A549 (cell line): ENCODE results near the gene HSD3B2. TPM values are rescaled to one million over a fixed set of nuclear protein-coding genes. Genes with fewer than 3 reads are reported as not detected.

ENCODE experiments used
- ATAC-seq, 2 experiments: fragments of 200-7000 bp in 1 of 2; fragments of >200 bp in 1 of 2; cut with Nextera tagmentation in 1 of 2; cut with Tn5 transposase in 1 of 2; 3 replicates each; pipeline versions ENCODE4 v1.8.0 to v1.9.1; 2018 to 2020; ENCODE audit warnings: mild to moderate bottlenecking in 1 of 2, moderate library complexity in 1 of 2
- CTCF ChIA-PET: fragments of 300-600 bp; sonication (Branson Sonifier 250); formaldehyde crosslinking; extraction: SDS; loops from one replicate; lab custom pipeline; 2021; ENCODE audit warnings: antibody characterized with exemption, inconsistent platforms; lab: Yijun Ruan, JAX
- POLR2A ChIA-PET: fragments of 350-600 bp; formaldehyde crosslinking; extraction: SDS; loops from one replicate; lab custom pipeline; 2021; ENCODE audit warnings: antibody characterized with exemption, inconsistent platforms; lab: Yijun Ruan, JAX
- DNase-seq, 2 experiments: peaks; one replicate each; pipeline versions ENCODE4 v3.0.0 to v3.0.0-alpha.2; 2011 to 2016; ENCODE audit warnings: low read depth in 1 of 2, low spot score in 1 of 2
- FAIRE-seq: peaks from 2 replicates; lab custom pipeline; 2011; peaks lifted over from hg19 to GRCh38; lab: Jason Lieb, UNC
- H3K27ac ChIP-seq, 2 experiments: fragments of >200 bp; sonication (Bioruptor Twin); formaldehyde crosslinking; 3 replicates each; pipeline ENCODE4 v1.5.1; 2016 to 2017
- H3K4me1 ChIP-seq: fragments of >200 bp; sonication (Bioruptor Twin); formaldehyde crosslinking; 3 replicates; pipeline ENCODE4 v1.6.1; 2016
- H3K4me2 ChIP-seq: fragments of >200 bp; sonication (Bioruptor Twin); formaldehyde crosslinking; 3 replicates; pipeline ENCODE4 v1.6.1; 2016
- H3K4me3 ChIP-seq: fragments of >200 bp; sonication (Bioruptor Twin); formaldehyde crosslinking; 3 replicates; pipeline ENCODE4 v1.5.1; 2016
- H3K9me3 ChIP-seq: fragments of >200 bp; sonication (Bioruptor Twin); formaldehyde crosslinking; 3 replicates; pipeline ENCODE4 v1.6.1; 2016
- ATOH8 ChIP-seq: fragments of 250-450 bp; sonication (Bioruptor Pico); IDR thresholded peaks from 2 replicates; pipeline ENCODE4 v1.5.0; 2020; ENCODE audit warnings: low read depth, mild to moderate bottlenecking, moderate library complexity
- BHLHE40 ChIP-seq: IDR thresholded peaks from 2 replicates; pipeline ENCODE4 v1.6.1; 2012; ENCODE audit warnings: low read depth, low read length, inconsistent platforms
- CBX2 ChIP-seq: fragments of 200-600 bp; sonication (generic); IDR thresholded peaks from 2 replicates; pipeline ENCODE4 v1.6.1; 2016; ENCODE audit warnings: low read depth, mild to moderate bottlenecking, borderline replicate concordance
- CBX8 ChIP-seq: fragments of 200-600 bp; sonication (generic); IDR thresholded peaks from 2 replicates; pipeline ENCODE4 v1.6.1; 2016
- CEBPB ChIP-seq, 2 experiments: fragments of >200 bp in 1 of 2; sonication (Bioruptor Twin) in 1 of 2; formaldehyde crosslinking in 1 of 2; IDR thresholded peaks; 2 replicates each; pipeline ENCODE4 v1.6.1; 2012 to 2016
- E2F6 ChIP-seq: IDR thresholded peaks from 2 replicates; pipeline ENCODE4 v1.6.1; 2012; ENCODE audit warnings: low read depth, borderline replicate concordance
- EHMT2 ChIP-seq: fragments of 200-600 bp; sonication (generic); IDR thresholded peaks from 2 replicates; pipeline ENCODE4 v1.6.1; 2016; ENCODE audit warnings: antibody characterized with exemption, low read depth, mild to moderate bottlenecking, moderate library complexity
- EP300 ChIP-seq, 2 experiments: fragments of >200 bp; sonication (Bioruptor Twin); formaldehyde crosslinking; IDR thresholded peaks; 2 replicates in 1 of 2; 3 replicates in 1 of 2; pipeline ENCODE4 v1.6.1; 2016 to 2017
- FOSB ChIP-seq: fragments of 250-450 bp; sonication (Bioruptor Pico); IDR thresholded peaks from 2 replicates; pipeline ENCODE4 v1.5.0; 2020; ENCODE audit warnings: mild to moderate bottlenecking, moderate library complexity
- FOSL2 ChIP-seq, 2 experiments: fragments of 450-650 bp in 1 of 2; fragments of >200 bp in 1 of 2; sonication (Bioruptor Twin) in 1 of 2; formaldehyde crosslinking; IDR thresholded peaks; 2 replicates each; pipeline versions ENCODE4 v1.5.0 to v1.6.1; 2016 to 2020; ENCODE audit warnings: mild to moderate bottlenecking in 1 of 2, moderate library complexity in 1 of 2
- GATA3 ChIP-seq: IDR thresholded peaks from 2 replicates; pipeline ENCODE4 v1.6.1; 2012; ENCODE audit warnings: borderline replicate concordance
- HEYL ChIP-seq: fragments of 250-450 bp; sonication (Bioruptor Pico); IDR thresholded peaks from 2 replicates; pipeline ENCODE4 v1.8.0; 2021; ENCODE audit warnings: mild to moderate bottlenecking, moderate library complexity
- HMGXB4 ChIP-seq: fragments of 250-450 bp; sonication (Bioruptor Pico); IDR thresholded peaks from 2 replicates; pipeline ENCODE4 v1.5.0; 2021; ENCODE audit warnings: mild to moderate bottlenecking, moderate library complexity, borderline replicate concordance
- HOXB13 ChIP-seq: fragments of 250-450 bp; sonication (Bioruptor Pico); IDR thresholded peaks from 2 replicates; pipeline ENCODE4 v1.5.0; 2020; ENCODE audit warnings: low read depth, mild to moderate bottlenecking, moderate library complexity
- HOXB5 ChIP-seq: fragments of 250-450 bp; sonication (Bioruptor Pico); IDR thresholded peaks from 2 replicates; pipeline ENCODE4 v1.5.0; 2020; ENCODE audit warnings: mild to moderate bottlenecking, moderate library complexity
- JUNB ChIP-seq: fragments of >200 bp; sonication (Bioruptor Twin); formaldehyde crosslinking; IDR thresholded peaks from 2 replicates; pipeline ENCODE4 v1.6.1; 2016
- KDM5A ChIP-seq: fragments of 200-600 bp; sonication (generic); IDR thresholded peaks from 2 replicates; pipeline ENCODE4 v1.6.1; 2016; ENCODE audit warnings: antibody characterized with exemption, mild to moderate bottlenecking
- MAX ChIP-seq: IDR thresholded peaks from 2 replicates; pipeline ENCODE4 v1.6.1; 2012
- MYC ChIP-seq: IDR thresholded peaks from 2 replicates; pipeline ENCODE4 v1.6.1; 2012; ENCODE audit warnings: mild to moderate bottlenecking, inconsistent platforms, low read length, improper control_type of control experiment, borderline replicate concordance
- NFE2L2 ChIP-seq: fragments of 150-350 bp; conservative IDR thresholded peaks from 2 replicates; pipeline ENCODE4 v1.6.1; 2014; ENCODE audit warnings: low read length
- NPAS2 ChIP-seq: fragments of 250-450 bp; sonication (Bioruptor Pico); IDR thresholded peaks from 2 replicates; pipeline ENCODE4 v1.8.0; 2022; ENCODE audit warnings: mild to moderate bottlenecking, moderate library complexity, borderline replicate concordance
- PBX3 ChIP-seq: IDR thresholded peaks from 2 replicates; pipeline ENCODE4 v1.6.1; 2012
- PHF8 ChIP-seq: fragments of 200-600 bp; sonication (generic); IDR thresholded peaks from 2 replicates; pipeline ENCODE4 v1.6.1; 2016; ENCODE audit warnings: low read depth, mild to moderate bottlenecking, antibody characterized with exemption, moderate library complexity, borderline replicate concordance
- RCOR1 ChIP-seq: fragments of 150-350 bp; IDR thresholded peaks from 2 replicates; pipeline ENCODE4 v1.6.1; 2014; ENCODE audit warnings: antibody characterized with exemption, low read length, low read depth
- RFX5 ChIP-seq: fragments of 450-650 bp; IDR thresholded peaks from 2 replicates; pipeline ENCODE4 v1.7.1; 2014; ENCODE audit warnings: antibody characterized with exemption, mild to moderate bottlenecking, moderate library complexity
- RNF2 ChIP-seq: fragments of 200-600 bp; sonication (generic); IDR thresholded peaks from 2 replicates; pipeline ENCODE4 v1.6.1; 2016; ENCODE audit warnings: low read depth, mild to moderate bottlenecking, antibody characterized with exemption, moderate library complexity, borderline replicate concordance
- SMC3 ChIP-seq: fragments of >200 bp; sonication (Bioruptor Twin); formaldehyde crosslinking; IDR thresholded peaks from 3 replicates; pipeline ENCODE4 v1.6.1; 2018; ENCODE audit warnings: inconsistent platforms
- TFCP2L1 ChIP-seq: fragments of 250-450 bp; sonication (Bioruptor Pico); IDR thresholded peaks from 2 replicates; pipeline ENCODE4 v1.5.0; 2021; ENCODE audit warnings: mild to moderate bottlenecking
- ZFP36 ChIP-seq: fragments of 450-650 bp; IDR thresholded peaks from 2 replicates; pipeline ENCODE4 v1.6.1; 2014; ENCODE audit warnings: borderline replicate concordance; ENCODE audit not compliant: partially characterized antibody
- ZNF302 ChIP-seq: fragments of 250-450 bp; sonication (Bioruptor Pico); IDR thresholded peaks from 2 replicates; pipeline ENCODE4 v1.9.0; 2021; ENCODE audit warnings: inconsistent platforms, mild to moderate bottlenecking, moderate library complexity
- ZSCAN20 ChIP-seq: fragments of 250-450 bp; sonication (Bioruptor Pico); IDR thresholded peaks from 2 replicates; pipeline ENCODE4 v1.8.0; 2022; ENCODE audit warnings: mild to moderate bottlenecking, moderate library complexity
- WGBS: methylation state at CpG from one replicate; pipeline ENCODE4 v1.1.6; 2017; ENCODE audit errors: missing lambda C conversion rate; 5-methylcytosine and 5-hydroxymethylcytosine counted together
- polyA plus RNA-seq, 4 experiments: library from polyadenylated mRNA; depleted of rRNA in 3 of 4; stranded (reverse); fragments of >200 nt; fragmentation: RNase III in 1 of 4; extraction: RNeasy Plus Mini Kit Qiagen cat#74134 plus additional on column Dnase treatment in 1 of 4; gene quantifications; 2 replicates in 3 of 4; 3 replicates in 1 of 4; pipeline ENCODE4 v1.2.3, GENCODE V29; 2011 to 2017
- TF ChIP-seq, protein P1 (sequence below): fragments of 450-650 bp; IDR thresholded peaks from 2 replicates; pipeline ENCODE4 v1.6.1; 2014; ENCODE audit warnings: antibody characterized with exemption
- TF ChIP-seq, protein P2 (sequence below): fragments of >200 bp; sonication (Bioruptor Twin); formaldehyde crosslinking; IDR thresholded peaks from 2 replicates; pipeline ENCODE4 v1.6.1; 2016

HSD3B2 gene
- polyA plus RNA-seq, 2 of the 4 experiments (the other 2 are of a cell fraction): not detected

DNA sequence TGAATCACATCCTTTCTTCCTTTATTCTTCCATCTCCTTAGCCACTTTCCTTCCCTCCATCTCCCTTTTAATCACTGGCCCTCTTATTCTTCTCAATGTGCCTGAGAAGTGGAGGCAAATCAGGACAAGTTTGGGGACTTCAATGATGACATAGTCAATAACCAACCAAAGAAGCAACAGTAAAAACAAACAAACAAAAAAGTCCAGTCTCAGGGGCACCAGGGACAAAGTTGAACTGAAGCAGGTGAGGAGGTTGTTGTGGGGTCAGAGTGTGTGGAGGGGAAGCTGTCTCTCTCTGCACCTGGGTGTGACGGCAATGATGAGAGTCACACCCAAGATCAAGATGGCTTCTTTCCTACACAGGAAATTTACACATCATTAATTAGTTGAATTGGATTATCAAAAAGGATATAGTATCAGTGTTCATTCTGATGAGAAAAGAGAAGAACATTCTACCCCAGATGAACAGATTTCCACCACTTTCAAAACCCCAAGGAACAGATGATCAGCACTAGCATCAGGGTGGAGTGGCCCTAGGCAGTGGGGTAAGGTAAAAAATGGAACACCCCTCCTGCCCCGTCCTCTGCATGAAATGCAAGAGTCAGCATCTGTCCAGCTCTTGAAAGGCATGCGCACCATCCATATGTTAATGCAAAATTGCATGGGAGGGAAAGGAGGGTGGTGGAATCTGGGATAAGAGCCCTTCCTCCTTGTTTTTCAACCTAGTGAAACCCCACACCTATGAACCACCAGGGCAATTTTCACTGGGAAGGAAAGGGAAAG is 32.6 kb downstream of the HSD3B2 start:
- Histone ChIP-seq H3K9me3 (no peaks in the 10 kb centered on the region), H3K4me2 (no peak overlapping the region), H3K27ac (no peak overlapping the region), H3K4me1 (no peaks in the 10 kb centered on the region)
- POLR2A ChIA-PET: no interaction called here
- DNase-seq (no peak), FAIRE-seq (no peak), ATAC-seq (no peak)
- WGBS: 63% methylated on average over 3 of the region's 3 CpGs
- CTCF ChIA-PET: interaction anchor here (1.5 to 2.2 kb wide), 2 partner anchors 8 to 28 kb away, joined by 4 to 6 read pairs; no protein-coding TSS in a partner anchor
- no peak for TF ChIP-seq CBX2
- TF ChIP-seq PBX3: no peak
- TF ChIP-seq HOXB13 (CRISPR knock-in tag): no peak
- TF ChIP-seq HMGXB4 (CRISPR knock-in tag): no peak
- no peak for TF ChIP-seq CBX8
- TF ChIP-seq ZFP36: no peak
- TF ChIP-seq SMC3: no peak
- TF ChIP-seq EHMT2: no peak
- TF ChIP-seq ATOH8 (CRISPR knock-in tag): no peak
- no peak for TF ChIP-seq FOSL2 (IDR thresholded peaks at IDR 0.05)
- no peak for TF ChIP-seq FOSL2 (CRISPR knock-in tag; IDR thresholded peaks at IDR 0.05)
- no peak for TF ChIP-seq HEYL (CRISPR knock-in tag)
- no peak for TF ChIP-seq EP300 (IDR thresholded peaks at IDR 0.05)
- no peak for TF ChIP-seq CEBPB (IDR thresholded peaks at IDR 0.05)
- TF ChIP-seq NFE2L2: no peak
- no peak for TF ChIP-seq BHLHE40
- TF ChIP-seq JUNB: no peak
- TF ChIP-seq, protein P1, sequence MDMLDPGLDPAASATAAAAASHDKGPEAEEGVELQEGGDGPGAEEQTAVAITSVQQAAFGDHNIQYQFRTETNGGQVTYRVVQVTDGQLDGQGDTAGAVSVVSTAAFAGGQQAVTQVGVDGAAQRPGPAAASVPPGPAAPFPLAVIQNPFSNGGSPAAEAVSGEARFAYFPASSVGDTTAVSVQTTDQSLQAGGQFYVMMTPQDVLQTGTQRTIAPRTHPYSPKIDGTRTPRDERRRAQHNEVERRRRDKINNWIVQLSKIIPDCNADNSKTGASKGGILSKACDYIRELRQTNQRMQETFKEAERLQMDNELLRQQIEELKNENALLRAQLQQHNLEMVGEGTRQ: no peak
- TF ChIP-seq, protein P2, sequence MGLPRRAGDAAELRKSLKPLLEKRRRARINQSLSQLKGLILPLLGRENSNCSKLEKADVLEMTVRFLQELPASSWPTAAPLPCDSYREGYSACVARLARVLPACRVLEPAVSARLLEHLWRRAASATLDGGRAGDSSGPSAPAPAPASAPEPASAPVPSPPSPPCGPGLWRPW: no peak
- TF ChIP-seq, all 56 proteins: peak for 0
- no peak overlapping the region for H3K4me3 ChIP-seq

GRCh38 chr1:119448127-119448511 is 33.2 kb downstream of the HSD3B2 start:
- no peak for FAIRE-seq
- no peak overlapping the region for H3K27ac ChIP-seq
- TF ChIP-seq NPAS2 (no peak), HOXB13 (CRISPR knock-in tag) (no peak), PHF8 (no peak), FOSL2 (IDR thresholded peaks at IDR 0.05) (no peak), FOSL2 (CRISPR knock-in tag; IDR thresholded peaks at IDR 0.05) (no peak), RNF2 (no peak), E2F6 (no peak), ZNF302 (CRISPR knock-in tag) (no peak), FOSB (no peak), RCOR1 (no peak), RFX5 (no peak), MAX (no peak), HOXB5 (no peak), GATA3 (no peak), ZSCAN20 (CRISPR knock-in tag) (no peak), BHLHE40 (no peak), MYC (no peak), TFCP2L1 (CRISPR knock-in tag) (no peak), KDM5A (no peak)
- no peaks in the 10 kb centered on the region for H3K4me1 ChIP-seq
- H3K9me3 ChIP-seq: no peaks in the 10 kb centered on the region
- H3K4me3 ChIP-seq: no peak overlapping the region
- ChIA-PET POLR2A (no interaction called here), CTCF (no interaction called here)
- DNase-seq: no peak
- no peak overlapping the region for H3K4me2 ChIP-seq
- WGBS: 55% methylated on average over 2 of the region's 2 CpGs
- no peak for ATAC-seq
